Measurements from ENCODE around the gene NUP210L.
"Not testable (repeated sequence)": the region's sequence is repeated elsewhere in the genome, so short reads cannot be mapped to it uniquely, and the experiment has no call there.

NUP210L gene

GRCh38 chr1:154123205-154123604 is 31.7 kb downstream of the NUP210L start:
- POLR2A ChIA-PET; H3K9me3 ChIP-seq (ENCODE audit: control insufficient read depth, insufficient read depth, low read depth, low read length); H3K4me3 ChIP-seq (ENCODE audit: low read depth, low read length); H3K27ac ChIP-seq (ENCODE audit: extremely low read depth, low read depth, low read length); H3K36me3 ChIP-seq (ENCODE audit: control insufficient read depth in 2 of 2, insufficient read depth in 1 of 2, low read length in 2 of 2); CTCF ChIA-PET; H3K4me1 ChIP-seq (ENCODE audit: control insufficient read depth, insufficient read depth, low read length): not testable (repeated sequence)

- no peak overlapping the region for H3K27ac ChIP-seq (ENCODE audit: extremely low read depth, low read depth, low read length)
- no peak overlapping the region for H3K4me3 ChIP-seq (ENCODE audit: low read depth, low read length)
- no peaks in the 10 kb centered on the region for H3K36me3 ChIP-seq (ENCODE audit: control insufficient read depth in 2 of 2, insufficient read depth in 1 of 2, low read length in 2 of 2)
- H3K9me3 ChIP-seq (ENCODE audit: control insufficient read depth, insufficient read depth, low read depth, low read length), result no peaks in the 10 kb centered on the region
- ChIA-PET POLR2A (no interaction called here), CTCF (no interaction called here)
- TF ChIP-seq TCF7L2 (IDR thresholded peaks at IDR 0.05; ENCODE audit: borderline replicate concordance, low read depth, low read length) (no peak), ZNF677 (tag by site-specific recombination; IDR thresholded peaks at IDR 0.05) (no peak), ZNF830 (tag by site-specific recombination; IDR thresholded peaks at IDR 0.05; ENCODE audit: low read depth) (no peak), ZNF211 (tag by site-specific recombination; IDR thresholded peaks at IDR 0.05; ENCODE audit: low read depth) (no peak), GLIS1 (tag by site-specific recombination; IDR thresholded peaks at IDR 0.05) (no peak), ZBTB11 (tag by site-specific recombination; conservative IDR thresholded peaks at IDR 0.05; ENCODE audit: low read depth) (no peak), IKZF3 (tag by site-specific recombination; IDR thresholded peaks at IDR 0.05) (no peak), HOXA7 (CRISPR knock-in tag; IDR thresholded peaks at IDR 0.05; ENCODE audit: borderline replicate concordance) (no peak), ZNF488 (tag by site-specific recombination; IDR thresholded peaks at IDR 0.05) (no peak), KLF17 (tag by site-specific recombination; IDR thresholded peaks at IDR 0.05) (no peak), ZNF521 (tag by site-specific recombination; IDR thresholded peaks at IDR 0.05) (no peak), ZNF660 (tag by site-specific recombination; IDR thresholded peaks at IDR 0.05) (no peak), ZNF423 (tag by site-specific recombination; IDR thresholded peaks at IDR 0.05) (no peak), ZNF623 (tag by site-specific recombination; IDR thresholded peaks at IDR 0.05) (no peak), FEZF1 (tag by site-specific recombination; IDR thresholded peaks at IDR 0.05) (no peak), ZNF76 (tag by site-specific recombination; IDR thresholded peaks at IDR 0.05; ENCODE audit: borderline replicate concordance, low read depth) (no peak), OSR2 (tag by site-specific recombination; IDR thresholded peaks at IDR 0.05) (no peak), ZNF133 (tag by site-specific recombination; IDR thresholded peaks at IDR 0.05) (no peak), ZNF341 (tag by site-specific recombination; IDR thresholded peaks at IDR 0.05; ENCODE audit: low read depth) (no peak)
- H3K4me1 ChIP-seq (ENCODE audit: control insufficient read depth, insufficient read depth, low read length), result no peaks in the 10 kb centered on the region
These were observed 37.2 kb downstream of the NUP210L start for GRCh38 chr1:154117642-154118041.

- Histone ChIP-seq H3K4me3 (ENCODE audit: low read depth, low read length) (no peak overlapping the region), H3K4me1 (ENCODE audit: control insufficient read depth, insufficient read depth, low read length) (no peaks in the 10 kb centered on the region), H3K9me3 (ENCODE audit: control insufficient read depth, insufficient read depth, low read depth, low read length) (no peaks in the 10 kb centered on the region), H3K36me3 (ENCODE audit: control insufficient read depth in 2 of 2, insufficient read depth in 1 of 2, low read length in 2 of 2) (no peaks in the 10 kb centered on the region), H3K27ac (ENCODE audit: extremely low read depth, low read depth, low read length) (no peak overlapping the region)
- ChIA-PET CTCF (interaction anchor here (0.5 kb wide), 1 partner anchor 280 kb away, joined by 3 read pairs; no protein-coding TSS in a partner anchor), POLR2A (no interaction called here)
- TF ChIP-seq ZNF701 (tag by site-specific recombination; IDR thresholded peaks at IDR 0.05), result no peak
- peak; percentile 34; the same call in 1 of the 2 replicates for TF ChIP-seq ZNF394 (tag by site-specific recombination; IDR thresholded peaks at IDR 0.05; ENCODE audit: borderline replicate concordance)
- TF ChIP-seq ZNF501 (tag by site-specific recombination; IDR thresholded peaks at IDR 0.05), result no peak
- TF ChIP-seq PATZ1 (tag by site-specific recombination; IDR thresholded peaks at IDR 0.05), result no peak
- TF ChIP-seq ZBTB49 (tag by site-specific recombination; IDR thresholded peaks at IDR 0.05; ENCODE audit: low read depth), result no peak
These were observed 39.7 kb downstream of the NUP210L start for GRCh38 chr1:154115180-154115579.
